H9 (cell line): ENCODE data around the gene PPHLN1. TPM values are rescaled to one million over a fixed set of nuclear protein-coding genes. Genes with fewer than 3 reads are reported as not detected.

ENCODE experiments used
- DNase-seq: peaks from one replicate; pipeline ENCODE4 v3.0.0-alpha.2; 2017
- H2AFZ ChIP-seq: one replicate; pipeline ENCODE4 v1.6.1; 2013; ENCODE audit warnings: mild to moderate bottlenecking, low read length, control low read depth, moderate library complexity
- H2AK5ac ChIP-seq: 2 replicates; pipeline ENCODE4 v1.6.1; 2013; ENCODE audit warnings: low read length, control low read depth, mixed read lengths; ENCODE audit not compliant: insufficient read length
- H2BK120ac ChIP-seq: one replicate; pipeline ENCODE4 v1.6.1; 2013; ENCODE audit warnings: low read depth, mild to moderate bottlenecking, low read length, control low read depth, inconsistent platforms; ENCODE audit not compliant: poor library complexity, severe bottlenecking
- H2BK12ac ChIP-seq: 2 replicates; pipeline ENCODE4 v1.6.1; 2013; ENCODE audit warnings: low read length, control low read depth, mixed read lengths, low read depth; ENCODE audit not compliant: insufficient read length
- H2BK15ac ChIP-seq: 2 replicates; pipeline ENCODE4 v1.6.1; 2013; ENCODE audit warnings: low read depth, low read length, control low read depth
- H2BK20ac ChIP-seq: one replicate; pipeline ENCODE4 v1.6.1; 2013; ENCODE audit warnings: low read depth, mild to moderate bottlenecking, low read length, control low read depth, inconsistent platforms; ENCODE audit not compliant: poor library complexity, severe bottlenecking
- H2BK5ac ChIP-seq: 2 replicates; pipeline ENCODE4 v1.6.1; 2013; ENCODE audit warnings: low read length, control low read depth, mixed read lengths; ENCODE audit not compliant: insufficient read length
- H3K14ac ChIP-seq: 2 replicates; pipeline ENCODE4 v1.6.1; 2013; ENCODE audit warnings: low read length, control low read depth; ENCODE audit not compliant: insufficient read depth
- H3K18ac ChIP-seq: 2 replicates; pipeline ENCODE4 v1.6.1; 2013; ENCODE audit warnings: low read depth, mild to moderate bottlenecking, mixed read lengths, low read length, control low read depth; ENCODE audit not compliant: insufficient read length
- H3K23ac ChIP-seq: 2 replicates; pipeline ENCODE4 v1.6.1; 2013; ENCODE audit warnings: low read length, control low read depth, mixed read lengths, low read depth; ENCODE audit not compliant: insufficient read length
- H3K23me2 ChIP-seq: 2 replicates; pipeline ENCODE4 v1.6.1; 2013; ENCODE audit warnings: low read depth, mild to moderate bottlenecking, mixed read lengths, low read length, control low read depth; ENCODE audit not compliant: insufficient read length, poor library complexity, severe bottlenecking
- H3K27ac ChIP-seq: 2 replicates; pipeline ENCODE4 v1.5.1; 2013; ENCODE audit warnings: low read length, control low read depth, mixed read lengths, low read depth; ENCODE audit not compliant: insufficient read length
- H3K27me3 ChIP-seq: 2 replicates; pipeline ENCODE4 v1.6.1; 2013; ENCODE audit warnings: low read length, control low read depth, inconsistent platforms; ENCODE audit not compliant: insufficient read depth
- H3K4ac ChIP-seq: 2 replicates; pipeline ENCODE4 v1.6.1; 2013; ENCODE audit warnings: low read depth, mild to moderate bottlenecking, control low read depth, inconsistent platforms, low read length, moderate library complexity
- H3K4me1 ChIP-seq: 2 replicates; pipeline ENCODE4 v1.6.1; 2013; ENCODE audit warnings: low read length, control low read depth, inconsistent platforms; ENCODE audit not compliant: insufficient read depth
- H3K4me2 ChIP-seq: 2 replicates; pipeline ENCODE4 v1.6.1; 2013; ENCODE audit warnings: low read length, control low read depth, mixed read lengths; ENCODE audit not compliant: insufficient read length, insufficient read depth
- H3K56ac ChIP-seq: 2 replicates; pipeline ENCODE4 v1.6.1; 2013; ENCODE audit warnings: low read depth, mild to moderate bottlenecking, mixed read lengths, low read length, control low read depth; ENCODE audit not compliant: insufficient read length
- H3K79me1 ChIP-seq: 2 replicates; pipeline ENCODE4 v1.6.1; 2013; ENCODE audit warnings: low read depth, mild to moderate bottlenecking, moderate library complexity, low read length, control low read depth, inconsistent platforms; ENCODE audit not compliant: insufficient read depth, poor library complexity, severe bottlenecking
- H3K79me2 ChIP-seq: 2 replicates; pipeline ENCODE4 v1.6.1; 2013; ENCODE audit warnings: low read length, control low read depth, inconsistent platforms; ENCODE audit not compliant: insufficient read depth
- H3K9ac ChIP-seq: 2 replicates; pipeline ENCODE4 v1.6.1; 2013; ENCODE audit warnings: low read length, control low read depth, mixed read lengths; ENCODE audit not compliant: insufficient read length; ENCODE audit errors: extremely low read depth
- H3K9me3 ChIP-seq: one replicate; pipeline ENCODE4 v1.6.1; 2013; ENCODE audit warnings: low read depth, low read length, inconsistent platforms; ENCODE audit not compliant: control insufficient read depth
- H3T11ph ChIP-seq: one replicate; pipeline ENCODE4 v1.6.1; 2013; ENCODE audit warnings: mild to moderate bottlenecking, low read length, control low read depth, inconsistent platforms
- H4K20me1 ChIP-seq: one replicate; pipeline ENCODE4 v1.6.1; 2013; ENCODE audit not compliant: control insufficient read depth, insufficient read length, insufficient read depth
- H4K5ac ChIP-seq: 2 replicates; pipeline ENCODE4 v1.6.1; 2013; ENCODE audit warnings: low read depth, mild to moderate bottlenecking, mixed read lengths, low read length, control low read depth; ENCODE audit not compliant: insufficient read length
- H4K8ac ChIP-seq: replicated peaks from 2 replicates; pipeline ENCODE4 v1.6.1; 2013; ENCODE audit warnings: low read length, control low read depth, mixed read lengths, low read depth; ENCODE audit not compliant: insufficient read length
- H4K91ac ChIP-seq: 2 replicates; pipeline ENCODE4 v1.6.1; 2013; ENCODE audit warnings: low read depth, mild to moderate bottlenecking, moderate library complexity, mixed read lengths, low read length, control low read depth; ENCODE audit not compliant: insufficient read length
- H3K27ac Mint-ChIP-seq, 3 experiments: 2 replicates in 2 of 3; 3 replicates in 1 of 3; pipeline ENCODE4 v1.8.0; 2020 to 2021; ENCODE audit warnings: mixed read lengths in 3 of 3, mild to moderate bottlenecking in 1 of 3, moderate library complexity in 1 of 3
- H3K27me3 Mint-ChIP-seq: 2 replicates; pipeline ENCODE4 v1.8.0; 2021; ENCODE audit warnings: low read depth, mild to moderate bottlenecking, moderate library complexity, mixed read lengths
- H3K36me3 Mint-ChIP-seq, 3 experiments: 2 replicates in 2 of 3; 3 replicates in 1 of 3; pipeline ENCODE4 v1.8.0; 2020 to 2021; ENCODE audit warnings: low read depth in 3 of 3, mixed read lengths in 3 of 3; ENCODE audit not compliant: insufficient read depth in 1 of 3
- H3K4me1 Mint-ChIP-seq, 2 experiments: 2 replicates each; pipeline ENCODE4 v1.8.0; 2020; ENCODE audit warnings: mixed read lengths in 2 of 2
- H3K4me3 Mint-ChIP-seq, 2 experiments: 2 replicates in 1 of 2; 3 replicates in 1 of 2; pipeline ENCODE4 v1.8.0; 2020 to 2021; ENCODE audit warnings: mild to moderate bottlenecking in 2 of 2, mixed read lengths in 2 of 2, moderate library complexity in 1 of 2
- H3K9me3 Mint-ChIP-seq, 2 experiments: 2 replicates in 1 of 2; 3 replicates in 1 of 2; pipeline ENCODE4 v1.8.0; 2020; ENCODE audit warnings: mild to moderate bottlenecking in 2 of 2, mixed read lengths in 2 of 2, moderate library complexity in 1 of 2
- CTCF ChIP-seq: fragments of 200-600 bp; sonication (generic); conservative IDR thresholded peaks from 3 replicates; pipeline ENCODE4 v1.8.0; 2021; ENCODE audit warnings: antibody characterized with exemption, mild to moderate bottlenecking
- WGBS: extraction: QIAGEN DNeasy Blood & Tissue Kit; methylation state at CpG from one replicate; pipeline ENCODE4 v1.1.7; 2013; ENCODE audit warnings: missing lambda C conversion rate, low lambda C conversion rate, mixed read lengths; ENCODE audit not compliant: insufficient read length; ENCODE audit errors: extremely low coverage; 5-methylcytosine and 5-hydroxymethylcytosine counted together
- total RNA-seq: library from RNA; stranded (reverse); gene quantifications from 2 replicates; pipeline ENCODE4 v1.2.1, GENCODE V29; 2021

PPHLN1 gene
- total RNA-seq, 1 experiment from 2014 or later: 66.2 TPM

GRCh38 chr12:42364692-42365091 is 38.7 kb downstream of the PPHLN1 start:
- Histone ChIP-seq H3K23ac (no peak overlapping the region), H3K4me1 (0 out of 2 replicates have a peak, but pooled peaks cover 2% of the 10 kb centered on the region), H4K8ac (no peak overlapping the region), H3K27me3 (no peaks in the 10 kb centered on the region), H2AK5ac (no peak overlapping the region), H2BK5ac (no peak overlapping the region), H2BK20ac (no peak overlapping the region), H3K27ac (no peak overlapping the region), H4K5ac (no peak overlapping the region), H3K23me2 (no peaks in the 10 kb centered on the region), H3K4me2 (no peak overlapping the region), H3K18ac (no peak overlapping the region), H4K91ac (no peak overlapping the region), H2BK12ac (no peak overlapping the region), H3K9me3 (no peaks in the 10 kb centered on the region), H2BK15ac (no peak overlapping the region), H3K14ac (no peak overlapping the region), H3K4ac (no peak overlapping the region), H3K9ac (no peak overlapping the region), H3K79me2 (peaks cover 2% of the 10 kb centered on the region; the same call in 1 of the 2 replicates), H3K79me1 (no peaks in the 10 kb centered on the region), H2BK120ac (no peak overlapping the region), H3T11ph (no peak overlapping the region), H2AFZ (no peak overlapping the region), H4K20me1 (no peaks in the 10 kb centered on the region), H3K56ac (no peak overlapping the region)
- peak; percentile 35; the same call in 2 of the 3 replicates for TF ChIP-seq CTCF
- WGBS: no CpG with 5 or more reads among the region's 9 CpGs
- Mint-ChIP-seq H3K27me3 (no peaks in the 10 kb centered on the region), H3K4me1 (peaks cover 29 to 31% of the 10 kb centered on the region in 2 experiments), H3K27ac (no peak overlapping the region; a peak in 1 of 7 replicates), H3K36me3 (peaks cover 3 to 8% (median 6%) of the 10 kb centered on the region in 3 experiments; a peak in 6 of 7 replicates), H3K9me3 (no peaks in the 10 kb centered on the region), H3K4me3 (no peak overlapping the region)
- DNase-seq: peak; percentile 65
